BE2C (cell line): ENCODE data around the gene C6orf132.

ENCODE experiments used
- DNase-seq: peaks from one replicate; pipeline ENCODE4 v3.0.0-alpha.2; 2020
- H3K27me3 ChIP-seq: fragments of 250-450 bp; sonication (Bioruptor Pico); 2 replicates; pipeline ENCODE4 v1.5.1; 2020; ENCODE audit warnings: mild to moderate bottlenecking
- H3K36me3 ChIP-seq: fragments of 250-450 bp; sonication (Bioruptor Pico); 2 replicates; pipeline ENCODE4 v1.5.1; 2020; ENCODE audit warnings: mild to moderate bottlenecking
- H3K4me1 ChIP-seq: fragments of 250-450 bp; sonication (Bioruptor Pico); 2 replicates; pipeline ENCODE4 v1.5.1; 2020
- H3K4me3 ChIP-seq: 2 replicates; pipeline ENCODE4 v1.5.1; 2011; ENCODE audit warnings: low read depth, low read length
- H3K9me3 ChIP-seq: fragments of 250-450 bp; sonication (Bioruptor Pico); 2 replicates; pipeline ENCODE4 v1.5.1; 2020
- CTCF ChIP-seq: IDR thresholded peaks from 2 replicates; pipeline ENCODE4 v1.5.1; 2012; ENCODE audit warnings: mild to moderate bottlenecking, low read depth, low read length

C6orf132 gene

GRCh38 chr6:42101186-42101657, 41.2 kb downstream of the C6orf132 start:
- Histone ChIP-seq H3K9me3 (no peaks in the 10 kb centered on the region), H3K36me3 (no peaks in the 10 kb centered on the region), H3K4me3 (no peak overlapping the region), H3K4me1 (no peaks in the 10 kb centered on the region), H3K27me3 (no peaks in the 10 kb centered on the region)
- no peak for TF ChIP-seq CTCF
- DNase-seq, result no peak

- DNase-seq, result no peak
- no peaks in the 10 kb centered on the region for H3K27me3 ChIP-seq
- no peaks in the 10 kb centered on the region for H3K4me1 ChIP-seq
- no peak for TF ChIP-seq CTCF
- H3K4me3 ChIP-seq, result no peak overlapping the region
- H3K9me3 ChIP-seq, result no peaks in the 10 kb centered on the region
- H3K36me3 ChIP-seq, result no peaks in the 10 kb centered on the region
Measured at GRCh38 chr6:42100029-42100901, 42.2 kb downstream of the C6orf132 start.

GRCh38 chr6:42099340-42100028, 42.9 kb downstream of the C6orf132 start:
- H3K4me1 ChIP-seq, result no peaks in the 10 kb centered on the region
- no peaks in the 10 kb centered on the region for H3K27me3 ChIP-seq
- H3K4me3 ChIP-seq, result no peak overlapping the region
- no peak for TF ChIP-seq CTCF
- DNase-seq, result no peak
- H3K36me3 ChIP-seq, result no peaks in the 10 kb centered on the region
- no peaks in the 10 kb centered on the region for H3K9me3 ChIP-seq

- Histone ChIP-seq H3K9me3 (no peaks in the 10 kb centered on the region), H3K27me3 (no peaks in the 10 kb centered on the region), H3K4me1 (no peaks in the 10 kb centered on the region), H3K36me3 (no peaks in the 10 kb centered on the region), H3K4me3 (no peak overlapping the region)
- 0 out of 2 replicates have a peak, but pooled peaks have one; percentile 4 for TF ChIP-seq CTCF
- DNase-seq, result no peak
Measured at GRCh38 chr6:42095776-42096541, 46.5 kb downstream of the C6orf132 start.

GRCh38 chr6:42095094-42095493, 47.3 kb downstream of the C6orf132 start:
- Histone ChIP-seq H3K4me3 (no peak overlapping the region), H3K27me3 (no peaks in the 10 kb centered on the region), H3K36me3 (no peaks in the 10 kb centered on the region), H3K4me1 (no peaks in the 10 kb centered on the region), H3K9me3 (no peaks in the 10 kb centered on the region)
- TF ChIP-seq CTCF, result no peak
- no peak for DNase-seq
